ENCODE data around the gene ATIC.

ATIC gene

GRCh38 chr2:215361211-215361875, 49.5 kb downstream of the ATIC start:
- no peak for DNase-seq (ENCODE audit: low spot score)

GRCh38 chr2:215361876-215362561, 50.2 kb downstream of the ATIC start:
- no peak for DNase-seq (ENCODE audit: low spot score)

GRCh38 chr2:215362562-215362904, 50.7 kb downstream of the ATIC start:
- no peak for DNase-seq (ENCODE audit: low spot score)

- DNase-seq (ENCODE audit: low spot score) = no peak
These were observed 51.2 kb downstream of the ATIC start for GRCh38 chr2:215363039-215363438.

GRCh38 chr2:215363461-215364156, 51.8 kb downstream of the ATIC start:
- no peak for DNase-seq (ENCODE audit: low spot score)

GRCh38 chr2:215364157-215365155, 52.6 kb downstream of the ATIC start:
- DNase-seq (ENCODE audit: low spot score) = no peak

GRCh38 chr2:215365184-215365658, 53.4 kb downstream of the ATIC start:
- DNase-seq (ENCODE audit: low spot score) = no peak

- no peak for DNase-seq (ENCODE audit: low spot score)
These were observed 54.7 kb downstream of the ATIC start for GRCh38 chr2:215366440-215367032.

- DNase-seq (ENCODE audit: low spot score) = no peak
These were observed 56.0 kb downstream of the ATIC start for GRCh38 chr2:215367662-215368492.

GRCh38 chr2:215368493-215368809, 56.6 kb downstream of the ATIC start:
- no peak for DNase-seq (ENCODE audit: low spot score)

- no peak for DNase-seq (ENCODE audit: low spot score)
These were observed 57.4 kb downstream of the ATIC start for GRCh38 chr2:215369181-215369760.

- DNase-seq (ENCODE audit: low spot score) = no peak
These were observed 58.5 kb downstream of the ATIC start for GRCh38 chr2:215370112-215370965.

GRCh38 chr2:215371915-215372897, 60.3 kb downstream of the ATIC start:
- DNase-seq (ENCODE audit: low spot score) = no peak

GRCh38 chr2:215372968-215373649, 61.2 kb downstream of the ATIC start:
- DNase-seq (ENCODE audit: low spot score) = no peak

- DNase-seq (ENCODE audit: low spot score) = no peak
These were observed 62.1 kb downstream of the ATIC start for GRCh38 chr2:215374002-215374401.

- no peak for DNase-seq (ENCODE audit: low spot score)
These were observed 63.0 kb downstream of the ATIC start for GRCh38 chr2:215374642-215375466.

GRCh38 chr2:215375467-215375830, 63.6 kb downstream of the ATIC start:
- DNase-seq (ENCODE audit: low spot score) = no peak
